Measurements from ENCODE around the gene CEACAM6.
"Not testable (repeated sequence)": the region's sequence is repeated elsewhere in the genome, so short reads cannot be mapped to it uniquely, and the experiment has no call there.

The CEACAM6 gene

GRCh38 chr19:41708481-41708880 is 46.8 kb upstream of the CEACAM6 start, which contains the start of gene CEACAM5:
Gene CEACAM5 (plus strand): TSS chr19:41708626. CDS start chr19:41708732, 106 bp downstream.
- Histone ChIP-seq H2BK15ac (ENCODE audit: low read depth, poor library complexity, severe bottlenecking) (no peak within 1 kb of the TSS), H3K4me2 (ENCODE audit: low read length, poor library complexity, severe bottlenecking) (no peak within 1 kb of the TSS), H3K36me3 (ENCODE audit: control insufficient read depth in 1 of 2, insufficient read depth in 2 of 2, low read depth in 1 of 2, low read length in 2 of 2) (no peaks in the 10 kb centered on the region), H3K4me1 (ENCODE audit: control insufficient read depth, insufficient read depth, low read depth, low read length) (no peaks in the 10 kb centered on the region), H2BK5ac (ENCODE audit: low read depth, low read length, poor library complexity, severe bottlenecking) (no peak within 1 kb of the TSS), H3K23ac (ENCODE audit: low read length in 2 of 2) (no peak within 1 kb of the TSS), H3K18ac (ENCODE audit: low read depth in 1 of 2, low read length in 2 of 2) (no peak within 1 kb of the TSS), H4K8ac (ENCODE audit: low read length) (no peak within 1 kb of the TSS), H2BK120ac (ENCODE audit: low read depth, low read length) (no peak within 1 kb of the TSS), H3K79me1 (replicated peaks; ENCODE audit: low read length, poor library complexity, severe bottlenecking) (no peaks in the 10 kb centered on the region), H3K27me3 (ENCODE audit: control insufficient read depth in 1 of 2, insufficient read depth in 1 of 2, low read length in 2 of 2) (peaks cover 0 to 70% of the 10 kb centered on the region in 2 experiments), H3K9me3 (ENCODE audit: control insufficient read depth, low read length) (no peaks in the 10 kb centered on the region), H3K9ac (ENCODE audit: low read length) (no peak within 1 kb of the TSS), H3K14ac (ENCODE audit: low read length in 2 of 2) (no peak within 1 kb of the TSS), H3K4ac (ENCODE audit: low read depth in 1 of 2, low read length in 2 of 2) (no peak within 1 kb of the TSS), H2AFZ (ENCODE audit: low read depth, low read length) (no peak within 1 kb of the TSS), H2AK5ac (ENCODE audit: low read length, severe bottlenecking) (no peak within 1 kb of the TSS), H2BK12ac (ENCODE audit: low read length in 2 of 2) (no peak within 1 kb of the TSS), H3K27ac (ENCODE audit: low read length, poor library complexity, severe bottlenecking) (no peak within 1 kb of the TSS), H3K4me3 (ENCODE audit: insufficient read depth in 1 of 2, low read depth in 1 of 2, low read length in 2 of 2) (no peak within 1 kb of the TSS), H4K91ac (ENCODE audit: low read length) (no peak within 1 kb of the TSS)
- 23% methylated on average over 4 of the region's 4 CpGs for WGBS
- no peak for DNase-seq

- not testable (repeated sequence) for H3K14ac ChIP-seq (ENCODE audit: low read length in 2 of 2); H4K8ac ChIP-seq (ENCODE audit: low read length); H3K23ac ChIP-seq (ENCODE audit: low read length in 2 of 2); H2BK120ac ChIP-seq (ENCODE audit: low read depth, low read length); H2BK12ac ChIP-seq (ENCODE audit: low read length in 2 of 2); H3K18ac ChIP-seq (ENCODE audit: low read depth in 1 of 2, low read length in 2 of 2); H3K36me3 ChIP-seq (ENCODE audit: control insufficient read depth in 1 of 2, insufficient read depth in 2 of 2, low read depth in 1 of 2, low read length in 2 of 2); H2AK5ac ChIP-seq (ENCODE audit: low read length, severe bottlenecking); H2BK15ac ChIP-seq (ENCODE audit: low read depth, poor library complexity, severe bottlenecking); H4K91ac ChIP-seq (ENCODE audit: low read length); H3K4ac ChIP-seq (ENCODE audit: low read depth in 1 of 2, low read length in 2 of 2); H3K27ac ChIP-seq (ENCODE audit: low read length, poor library complexity, severe bottlenecking); DNase-seq; H2BK5ac ChIP-seq (ENCODE audit: low read depth, low read length, poor library complexity, severe bottlenecking); H3K4me3 ChIP-seq (ENCODE audit: insufficient read depth in 1 of 2, low read depth in 1 of 2, low read length in 2 of 2); H3K4me2 ChIP-seq (ENCODE audit: low read length, poor library complexity, severe bottlenecking); H3K9ac ChIP-seq (ENCODE audit: low read length); H2AFZ ChIP-seq (ENCODE audit: low read depth, low read length); H3K79me1 ChIP-seq (replicated peaks; ENCODE audit: low read length, poor library complexity, severe bottlenecking); H3K9me3 ChIP-seq (ENCODE audit: control insufficient read depth, low read length); H3K4me1 ChIP-seq (ENCODE audit: control insufficient read depth, insufficient read depth, low read depth, low read length)
- WGBS = 87% methylated on average over 8 of the region's 8 CpGs
- peaks cover 0 to 67% of the 10 kb centered on the region in 2 experiments for H3K27me3 ChIP-seq (ENCODE audit: control insufficient read depth in 1 of 2, insufficient read depth in 1 of 2, low read length in 2 of 2)
Measured at GRCh38 chr19:41709516-41709915, 45.8 kb upstream of the CEACAM6 start.

- no peak overlapping the region for H3K27ac ChIP-seq (ENCODE audit: low read length, poor library complexity, severe bottlenecking)
- no peak overlapping the region for H2BK5ac ChIP-seq (ENCODE audit: low read depth, low read length, poor library complexity, severe bottlenecking)
- no peak overlapping the region for H2BK15ac ChIP-seq (ENCODE audit: low read depth, poor library complexity, severe bottlenecking)
- no peak overlapping the region for H4K8ac ChIP-seq (ENCODE audit: low read length)
- H3K4me2 ChIP-seq (ENCODE audit: low read length, poor library complexity, severe bottlenecking) = no peak overlapping the region
- no peaks in the 10 kb centered on the region for H3K36me3 ChIP-seq (ENCODE audit: control insufficient read depth in 1 of 2, insufficient read depth in 2 of 2, low read depth in 1 of 2, low read length in 2 of 2)
- no peak overlapping the region for H3K14ac ChIP-seq (ENCODE audit: low read length in 2 of 2)
- H3K4me1 ChIP-seq (ENCODE audit: control insufficient read depth, insufficient read depth, low read depth, low read length) = no peaks in the 10 kb centered on the region
- no peaks in the 10 kb centered on the region for H3K9me3 ChIP-seq (ENCODE audit: control insufficient read depth, low read length)
- H3K4ac ChIP-seq (ENCODE audit: low read depth in 1 of 2, low read length in 2 of 2) = no peak overlapping the region
- H3K79me1 ChIP-seq (replicated peaks; ENCODE audit: low read length, poor library complexity, severe bottlenecking) = no peaks in the 10 kb centered on the region
- H4K91ac ChIP-seq (ENCODE audit: low read length) = no peak overlapping the region
- no peak overlapping the region for H3K18ac ChIP-seq (ENCODE audit: low read depth in 1 of 2, low read length in 2 of 2)
- no peak overlapping the region for H3K4me3 ChIP-seq (ENCODE audit: insufficient read depth in 1 of 2, low read depth in 1 of 2, low read length in 2 of 2)
- DNase-seq = no peak
- WGBS = 66% methylated on average over 8 of the region's 8 CpGs
- H3K23ac ChIP-seq (ENCODE audit: low read length in 2 of 2) = no peak overlapping the region
- no peak overlapping the region for H2BK12ac ChIP-seq (ENCODE audit: low read length in 2 of 2)
- H2AFZ ChIP-seq (ENCODE audit: low read depth, low read length) = no peak overlapping the region
- H2BK120ac ChIP-seq (ENCODE audit: low read depth, low read length) = no peak overlapping the region
- no peak overlapping the region for H3K9ac ChIP-seq (ENCODE audit: low read length)
- H2AK5ac ChIP-seq (ENCODE audit: low read length, severe bottlenecking) = no peak overlapping the region
- peaks cover 0 to 68% of the 10 kb centered on the region in 2 experiments for H3K27me3 ChIP-seq (ENCODE audit: control insufficient read depth in 1 of 2, insufficient read depth in 1 of 2, low read length in 2 of 2)
Measured at GRCh38 chr19:41709951-41710645, 45.2 kb upstream of the CEACAM6 start.

- Histone ChIP-seq H3K14ac (ENCODE audit: low read length in 2 of 2) (no peak overlapping the region), H3K79me1 (replicated peaks; ENCODE audit: low read length, poor library complexity, severe bottlenecking) (no peaks in the 10 kb centered on the region), H3K4me2 (ENCODE audit: low read length, poor library complexity, severe bottlenecking) (no peak overlapping the region), H2AFZ (ENCODE audit: low read depth, low read length) (no peak overlapping the region), H4K91ac (ENCODE audit: low read length) (no peak overlapping the region), H3K4me1 (ENCODE audit: control insufficient read depth, insufficient read depth, low read depth, low read length) (no peaks in the 10 kb centered on the region), H3K23ac (ENCODE audit: low read length in 2 of 2) (no peak overlapping the region), H3K36me3 (ENCODE audit: control insufficient read depth in 1 of 2, insufficient read depth in 2 of 2, low read depth in 1 of 2, low read length in 2 of 2) (no peaks in the 10 kb centered on the region), H2BK12ac (ENCODE audit: low read length in 2 of 2) (no peak overlapping the region), H3K4me3 (ENCODE audit: insufficient read depth in 1 of 2, low read depth in 1 of 2, low read length in 2 of 2) (no peak overlapping the region), H2BK5ac (ENCODE audit: low read depth, low read length, poor library complexity, severe bottlenecking) (no peak overlapping the region), H2BK120ac (ENCODE audit: low read depth, low read length) (no peak overlapping the region), H3K9ac (ENCODE audit: low read length) (no peak overlapping the region), H3K18ac (ENCODE audit: low read depth in 1 of 2, low read length in 2 of 2) (no peak overlapping the region), H3K9me3 (ENCODE audit: control insufficient read depth, low read length) (no peaks in the 10 kb centered on the region), H3K27ac (ENCODE audit: low read length, poor library complexity, severe bottlenecking) (no peak overlapping the region), H2BK15ac (ENCODE audit: low read depth, poor library complexity, severe bottlenecking) (no peak overlapping the region), H3K27me3 (ENCODE audit: control insufficient read depth in 1 of 2, insufficient read depth in 1 of 2, low read length in 2 of 2) (peaks cover 0 to 56% of the 10 kb centered on the region in 2 experiments), H3K4ac (ENCODE audit: low read depth in 1 of 2, low read length in 2 of 2) (no peak overlapping the region), H4K8ac (ENCODE audit: low read length) (no peak overlapping the region), H2AK5ac (ENCODE audit: low read length, severe bottlenecking) (no peak overlapping the region)
- WGBS = 69% methylated on average over 12 of the region's 13 CpGs
- no peak for DNase-seq
Measured at GRCh38 chr19:41711376-41712261, 43.7 kb upstream of the CEACAM6 start.
